ENCODE measurements around the gene RGS7. TPM values are rescaled to one million over a fixed set of nuclear protein-coding genes. Genes with fewer than 3 reads are reported as not detected.
"Not testable (repeated sequence)": the region's sequence is repeated elsewhere in the genome, so short reads cannot be mapped to it uniquely, and the experiment has no call there.

The RGS7 gene
- total RNA-seq, 2 experiments from 2014 or later: not detected

DNA sequence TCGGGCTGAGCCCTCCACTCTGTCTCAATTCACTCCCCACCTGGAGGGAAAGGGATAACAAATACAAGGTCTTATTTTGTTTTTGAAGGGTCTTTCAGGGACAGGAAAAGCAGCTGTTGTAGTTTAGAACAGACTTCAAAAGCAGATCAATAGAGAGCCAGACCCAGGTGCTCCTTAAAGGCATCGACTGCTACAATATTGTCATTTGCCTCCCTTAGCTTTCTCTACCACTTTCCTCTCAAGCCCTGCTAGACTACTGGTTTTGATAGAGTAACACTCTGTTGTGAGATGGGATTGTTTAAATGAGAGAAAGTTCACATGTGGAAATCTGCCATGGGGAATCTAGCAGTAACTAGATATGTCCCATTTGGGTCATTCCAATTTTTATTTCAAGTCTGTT, 24.0 kb downstream of the RGS7 start:
- CTCF ChIA-PET: no interaction called here
- POLR2A ChIA-PET: no interaction called here

DNA sequence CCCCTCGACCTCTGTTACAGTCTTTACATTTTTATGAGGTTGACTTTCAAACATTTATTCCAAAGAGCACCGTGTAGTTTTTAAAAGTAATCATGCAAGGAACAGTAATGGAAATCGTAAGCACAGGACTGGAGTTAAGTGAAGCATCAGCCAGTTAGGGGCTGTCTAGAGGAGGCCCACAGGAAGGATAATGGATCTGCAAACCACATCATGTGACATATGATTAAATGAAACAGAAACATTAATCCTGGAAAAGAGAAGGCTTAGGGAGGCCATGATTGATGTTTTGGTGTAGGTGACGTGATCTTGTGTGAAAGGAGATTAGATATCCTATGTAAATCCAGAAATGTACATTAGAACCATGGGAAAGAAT, 25.0 kb downstream of the RGS7 start:
- ChIA-PET CTCF (no interaction called here), POLR2A (no interaction called here)

DNA sequence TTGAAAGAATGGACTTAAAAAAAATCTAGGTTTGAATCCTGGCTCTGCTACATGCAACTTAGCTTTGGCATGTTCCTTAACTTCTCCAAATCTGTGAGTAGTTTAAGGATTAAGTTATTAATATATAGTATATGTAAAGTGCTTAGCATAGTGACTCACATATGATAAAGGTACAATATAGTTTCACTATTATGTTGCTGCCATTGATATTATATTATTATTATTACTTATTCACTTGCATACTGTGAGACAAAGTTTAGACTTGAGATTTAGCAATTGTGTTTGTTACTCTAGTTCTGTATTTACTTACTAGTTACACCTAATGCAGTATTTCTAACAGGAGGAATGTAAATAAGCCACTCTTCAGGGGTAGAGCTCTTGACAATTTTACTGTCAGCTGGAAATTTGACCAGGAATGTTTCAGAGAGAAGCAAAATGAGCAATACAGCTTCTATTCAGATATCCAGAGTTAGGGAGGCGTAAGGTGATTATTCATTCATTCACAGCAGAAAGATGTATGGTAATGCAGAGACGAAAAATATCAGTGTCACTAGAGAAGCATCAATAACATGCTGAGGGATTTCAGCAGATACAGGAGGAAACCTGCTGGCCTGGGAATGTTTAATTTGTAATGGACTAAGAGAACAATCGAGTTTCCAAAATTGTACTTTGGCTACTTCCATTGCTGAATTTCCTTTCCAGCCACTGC, 25.5 kb downstream of the RGS7 start:
- POLR2A ChIA-PET: no interaction called here
- CTCF ChIA-PET: no interaction called here

DNA sequence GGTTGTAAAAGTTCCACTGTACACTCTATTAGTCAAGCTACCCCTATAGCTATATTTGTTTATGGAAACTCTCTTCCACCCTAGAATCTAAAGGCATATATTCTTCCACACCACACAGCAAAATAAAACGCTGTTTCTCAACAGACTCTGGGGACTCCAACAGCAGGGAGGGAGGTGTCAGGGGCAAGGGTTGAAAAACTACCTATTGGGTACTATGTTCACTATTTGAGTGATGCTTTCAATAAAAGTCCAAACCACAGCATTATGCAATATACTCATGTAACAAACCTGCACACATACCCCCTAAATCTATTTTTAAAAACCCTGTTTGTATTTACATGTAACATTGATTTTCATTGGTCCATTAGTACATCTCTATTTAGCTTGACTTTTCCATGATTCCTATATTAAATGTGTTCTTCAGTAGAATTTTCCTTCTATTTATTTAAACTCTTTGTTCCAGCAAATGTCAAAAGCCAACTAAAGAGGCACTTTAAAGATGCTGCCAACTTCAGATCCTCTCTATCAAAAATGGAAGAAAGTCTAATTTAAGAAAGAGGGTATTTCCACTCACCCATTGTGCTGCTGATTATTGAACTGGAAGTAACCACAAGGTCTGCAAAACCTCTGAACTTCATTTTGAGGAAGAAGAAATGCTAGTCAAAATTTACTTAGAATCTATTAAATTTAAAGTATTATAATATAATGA, 26.2 kb downstream of the RGS7 start:
- ChIA-PET CTCF (no interaction called here), POLR2A (no interaction called here)

DNA sequence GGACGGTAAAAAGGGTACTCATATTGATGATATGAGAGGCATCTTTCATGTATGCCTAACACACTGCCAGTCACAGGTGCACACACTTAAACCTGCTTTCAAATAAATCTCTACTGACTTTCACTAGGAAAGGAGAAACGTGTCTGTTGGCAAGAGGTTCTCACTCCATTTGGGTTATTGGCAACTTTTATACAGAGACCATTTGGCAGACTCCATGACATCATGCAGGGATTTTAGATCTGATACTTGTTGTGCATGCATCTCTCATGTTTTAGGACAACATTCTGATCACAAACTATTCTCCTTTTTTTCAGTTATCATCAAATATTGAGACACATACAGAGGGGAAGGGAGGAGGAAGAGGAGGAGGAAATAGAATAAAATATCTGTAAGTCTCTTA, 31.5 kb downstream of the RGS7 start:
- CTCF ChIA-PET: no interaction called here

DNA sequence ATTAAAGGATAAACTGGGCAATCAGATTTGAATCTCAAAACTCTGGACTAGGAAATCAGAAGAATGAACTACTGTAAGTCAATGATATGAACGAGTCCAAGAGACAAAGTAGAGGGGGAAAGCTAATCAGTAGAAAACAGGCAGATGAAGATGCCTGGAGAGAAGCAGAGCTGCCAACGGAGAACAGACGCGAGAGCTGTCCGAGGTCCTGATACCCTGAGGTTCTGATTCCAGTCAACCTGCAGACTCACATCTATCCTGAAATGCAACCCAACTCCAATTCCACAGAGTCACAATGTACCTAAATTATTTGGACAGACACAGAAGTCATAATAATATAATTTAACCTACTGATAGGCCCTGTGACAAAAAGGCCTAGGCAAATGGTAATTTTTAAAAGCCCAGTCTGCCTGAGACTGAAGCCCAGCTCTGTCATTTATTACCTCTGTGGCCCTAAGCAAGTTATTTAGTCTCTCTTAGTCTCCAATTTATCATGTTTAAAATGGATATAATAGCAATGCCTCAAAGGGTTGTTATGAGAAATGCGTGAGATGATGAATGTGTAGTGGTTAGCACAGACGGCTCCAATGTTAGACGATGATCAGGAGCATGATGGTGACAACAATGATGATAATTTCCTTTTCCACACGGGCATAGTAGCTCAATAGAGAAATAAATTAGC, 33.4 kb downstream of the RGS7 start:
- POLR2A ChIA-PET: no interaction called here
- CTCF ChIA-PET: no interaction called here

More for the DNA sequence above, 31.5 kb downstream of the RGS7 start:
- POLR2A ChIA-PET: no interaction called here

DNA sequence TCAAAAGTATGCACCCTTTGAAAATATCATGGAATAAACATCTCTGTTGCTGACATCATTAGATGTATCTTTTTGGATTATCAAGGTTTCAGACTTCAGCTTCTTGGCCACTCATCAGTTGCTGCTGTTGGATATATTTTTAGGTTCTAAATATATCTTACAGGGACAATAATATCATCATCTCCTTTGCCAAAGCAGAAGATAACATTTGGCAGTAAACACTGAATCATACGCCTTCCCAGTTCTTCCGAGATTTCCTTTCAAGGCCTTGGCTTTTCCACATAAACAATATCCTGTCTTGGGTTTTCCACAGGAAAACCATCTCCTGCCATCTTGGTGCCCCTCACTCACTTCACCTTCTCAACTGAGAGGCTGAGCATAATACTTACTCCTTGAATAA, 39.3 kb downstream of the RGS7 start:
- ChIA-PET POLR2A (no interaction called here), CTCF (no interaction called here)

DNA sequence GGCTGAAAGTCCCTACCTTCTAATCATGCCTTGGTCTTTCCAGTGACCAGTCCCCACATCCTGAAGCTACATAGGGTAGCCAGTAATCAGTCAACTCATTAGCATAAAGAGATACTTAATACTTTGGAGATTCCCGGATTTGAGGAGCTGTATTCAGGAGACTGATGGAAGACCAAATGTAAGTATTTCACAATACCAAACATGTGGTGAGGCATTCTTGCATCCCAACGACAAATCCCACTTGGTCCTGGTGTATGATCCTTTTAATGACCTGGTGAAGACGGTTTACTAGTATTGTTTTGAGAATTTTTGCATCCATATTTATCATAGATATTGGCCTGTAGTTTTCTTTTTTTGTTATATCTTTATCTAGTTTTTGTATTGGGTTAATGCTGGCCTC, 40.6 kb downstream of the RGS7 start:
- POLR2A ChIA-PET: no interaction called here
- CTCF ChIA-PET: no interaction called here

DNA sequence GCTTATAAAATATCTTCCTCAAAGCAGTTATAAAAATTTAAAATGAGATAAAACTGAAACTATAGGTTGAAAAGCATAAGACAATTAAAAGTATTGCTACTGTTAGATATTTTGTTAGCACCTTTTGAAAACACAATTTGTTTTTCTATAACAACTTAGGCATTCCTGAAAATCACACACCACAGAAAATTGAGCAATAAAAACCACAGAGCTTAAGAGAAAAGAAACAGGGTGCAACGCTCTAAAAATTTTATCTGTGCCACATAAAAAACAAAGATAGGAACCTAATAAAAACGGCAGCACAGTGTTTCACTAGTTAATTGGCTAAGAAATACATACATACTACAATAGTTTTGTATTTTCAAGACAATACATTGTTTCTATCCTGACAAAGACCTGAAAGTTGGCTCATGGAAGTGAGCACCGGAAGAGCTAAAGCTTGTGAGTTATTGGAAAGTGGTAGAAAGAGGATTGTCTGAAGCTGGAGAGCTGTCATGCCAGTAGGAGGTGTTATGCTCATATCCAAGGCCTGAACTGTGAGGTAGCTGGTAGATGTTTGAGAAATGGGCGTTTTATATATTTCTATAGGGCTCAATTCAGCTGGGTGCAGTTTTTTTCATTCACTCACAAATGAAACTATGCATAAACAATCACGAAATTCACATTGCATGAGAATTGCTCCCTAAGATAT, 45.8 kb downstream of the RGS7 start:
- CTCF ChIA-PET: no interaction called here

DNA sequence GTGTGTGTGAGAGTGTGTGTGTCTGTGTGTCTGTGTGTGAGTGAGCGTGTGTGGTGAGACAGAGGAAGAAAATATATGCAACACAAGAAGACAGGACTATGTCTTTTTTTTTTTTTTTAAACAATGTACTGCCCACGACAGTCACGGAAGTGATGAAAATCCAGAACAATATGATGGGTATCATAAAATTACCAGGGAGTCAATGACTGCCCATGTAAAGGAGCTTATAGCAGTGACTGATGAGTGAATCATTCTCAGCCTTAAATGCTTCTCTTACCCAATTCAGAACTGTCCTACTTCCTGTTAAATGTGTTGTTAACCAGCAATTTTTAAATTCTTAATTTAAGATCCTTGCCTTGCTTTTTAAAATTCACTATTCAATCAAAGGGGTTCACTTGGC, 46.6 kb downstream of the RGS7 start:
- ChIA-PET POLR2A (no interaction called here), CTCF (no interaction called here)

More for the DNA sequence above, 45.8 kb downstream of the RGS7 start:
- POLR2A ChIA-PET: no interaction called here

DNA sequence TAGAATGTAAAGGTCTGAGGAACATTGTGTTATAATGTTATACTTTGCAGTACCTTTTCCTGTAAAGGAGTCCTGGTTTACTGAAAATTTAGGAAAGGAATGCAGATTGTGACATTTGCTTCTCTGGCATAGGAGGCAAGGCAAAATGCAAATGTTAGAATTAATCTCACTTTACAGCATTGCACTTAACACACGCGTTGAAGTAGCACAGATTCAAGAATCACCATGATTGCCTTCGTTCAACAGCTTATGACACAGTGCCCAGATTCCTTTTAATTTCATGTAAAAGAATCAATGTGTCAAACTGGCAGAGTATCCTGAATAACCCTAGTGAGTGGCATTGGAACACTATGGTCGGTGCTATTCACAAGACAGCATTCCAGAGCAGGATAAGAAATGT, 47.4 kb downstream of the RGS7 start:
- POLR2A ChIA-PET: no interaction called here
- CTCF ChIA-PET: no interaction called here

DNA sequence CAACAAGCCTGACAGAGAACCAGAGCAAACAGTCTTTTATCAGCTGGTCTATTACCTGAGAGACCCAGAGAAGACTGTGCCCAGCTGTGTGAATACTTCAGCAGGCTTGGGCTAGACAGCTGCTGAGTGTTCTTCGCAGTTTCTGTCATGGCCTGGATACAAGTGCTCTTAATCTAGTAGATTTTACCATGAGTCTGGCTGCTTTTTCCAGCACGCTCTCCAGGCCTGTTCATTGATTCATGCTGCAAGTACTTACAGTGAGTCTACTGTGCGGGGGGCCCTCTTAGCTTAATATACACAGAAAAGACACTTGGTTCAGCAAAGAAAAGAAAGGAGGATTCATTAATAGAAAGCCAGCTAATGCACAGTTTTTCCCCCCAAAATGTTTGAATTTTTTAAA, 48.5 kb downstream of the RGS7 start:
- ChIA-PET POLR2A (no interaction called here), CTCF (no interaction called here)

DNA sequence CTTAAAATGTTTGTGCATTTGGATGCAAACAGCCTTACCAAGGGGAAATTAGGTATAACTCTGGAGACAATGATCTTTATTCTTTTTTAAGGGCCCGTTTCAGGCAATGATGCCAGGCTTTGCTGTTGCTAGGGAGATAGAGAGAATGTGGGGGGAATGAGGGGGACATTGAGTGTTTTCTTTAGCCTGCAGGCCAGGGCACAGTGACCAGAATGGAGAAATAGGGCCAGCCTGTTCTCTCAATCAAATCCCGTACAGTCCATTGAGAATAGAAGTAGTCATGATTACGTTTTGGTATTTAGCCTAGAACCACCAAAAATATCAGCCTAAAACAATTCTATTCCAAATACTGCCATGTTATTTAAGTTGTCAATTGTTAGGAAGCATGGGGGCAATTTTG, 49.0 kb downstream of the RGS7 start:
- ChIA-PET POLR2A (no interaction called here), CTCF (no interaction called here)

DNA sequence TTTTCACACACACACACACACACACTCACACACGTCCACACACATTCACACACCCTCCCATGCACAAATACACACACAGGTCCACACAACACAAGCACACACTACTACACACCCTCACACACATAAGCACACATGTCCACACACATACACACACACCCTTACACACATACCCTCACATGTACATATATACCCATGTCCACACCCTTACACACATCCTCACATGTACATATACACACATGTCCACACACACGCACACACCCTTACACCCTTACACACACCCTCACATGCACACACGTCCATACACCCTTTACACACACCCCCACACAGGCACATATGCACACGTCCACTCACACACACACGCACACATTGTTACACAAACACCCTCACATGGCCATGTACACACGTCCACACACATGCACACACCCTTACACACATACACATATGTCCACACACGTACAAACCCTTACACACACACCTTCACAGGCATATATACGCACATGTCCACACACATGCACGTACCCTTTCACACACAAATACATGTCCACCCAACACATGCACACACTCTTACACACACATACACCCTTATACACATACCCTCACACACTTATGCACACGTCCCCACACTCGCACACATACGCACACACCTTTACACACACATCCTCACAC, 50.7 kb downstream of the RGS7 start:
- CTCF ChIA-PET: no interaction called here
- POLR2A ChIA-PET: no interaction called here

DNA sequence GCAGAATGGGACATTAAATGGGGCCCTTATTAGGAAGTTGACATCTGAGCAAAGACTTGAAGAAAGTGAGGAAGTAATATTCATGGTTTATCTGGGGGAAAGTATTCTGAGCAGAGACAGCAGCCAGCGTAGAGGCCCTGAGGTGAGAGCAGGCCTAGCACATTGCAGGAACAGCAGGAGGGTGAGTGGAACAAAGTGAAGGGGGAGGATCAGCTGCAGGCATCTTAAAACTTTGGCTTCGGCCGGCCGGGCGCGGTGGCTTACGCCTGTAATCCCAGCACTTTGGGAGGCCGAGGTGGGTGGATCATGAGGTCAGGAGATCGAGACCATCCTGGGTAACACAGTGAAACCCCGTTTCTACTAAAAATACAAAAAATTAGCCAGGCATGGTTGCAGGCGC, 55.0 kb downstream of the RGS7 start:
- POLR2A ChIA-PET, CTCF ChIA-PET: not testable (repeated sequence)

DNA sequence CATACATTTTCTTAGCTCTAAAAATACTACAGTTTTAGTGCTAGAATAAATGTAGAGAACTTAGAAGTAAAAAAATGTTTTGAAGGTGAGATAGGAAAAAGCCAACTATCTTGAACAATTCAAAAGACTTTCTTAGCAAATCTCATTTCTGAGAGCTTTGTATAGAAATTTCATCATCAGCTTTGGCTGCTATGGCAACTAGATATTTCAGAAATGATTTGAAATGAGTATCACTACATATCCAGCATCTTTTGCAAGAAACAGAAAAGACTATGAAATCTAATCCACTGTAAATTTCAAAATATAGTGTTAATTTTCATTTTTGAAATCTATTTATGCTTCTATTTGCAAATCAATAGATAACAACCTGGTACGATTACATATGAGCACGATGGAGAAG, 57.7 kb downstream of the RGS7 start:
- ChIA-PET POLR2A (no interaction called here), CTCF (no interaction called here)

DNA sequence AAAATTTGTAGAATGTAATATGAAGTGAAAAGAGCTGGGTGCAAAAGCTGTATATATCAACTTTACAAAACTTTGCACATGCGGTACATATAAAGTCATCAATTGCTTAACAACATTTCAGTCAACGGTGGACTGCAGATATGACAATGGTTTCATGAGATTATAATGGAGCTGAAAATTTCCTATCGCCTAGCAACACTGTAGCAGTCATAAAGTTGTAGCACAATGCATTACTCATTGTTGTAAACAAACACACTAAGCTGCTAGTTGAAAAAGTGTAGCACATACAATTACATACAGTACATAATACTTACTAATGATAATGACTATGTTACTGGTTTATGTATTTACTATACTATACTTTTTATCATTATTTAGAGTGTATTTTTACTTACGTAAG, 64.0 kb downstream of the RGS7 start:
- CTCF ChIA-PET: no interaction called here
- POLR2A ChIA-PET: no interaction called here

DNA sequence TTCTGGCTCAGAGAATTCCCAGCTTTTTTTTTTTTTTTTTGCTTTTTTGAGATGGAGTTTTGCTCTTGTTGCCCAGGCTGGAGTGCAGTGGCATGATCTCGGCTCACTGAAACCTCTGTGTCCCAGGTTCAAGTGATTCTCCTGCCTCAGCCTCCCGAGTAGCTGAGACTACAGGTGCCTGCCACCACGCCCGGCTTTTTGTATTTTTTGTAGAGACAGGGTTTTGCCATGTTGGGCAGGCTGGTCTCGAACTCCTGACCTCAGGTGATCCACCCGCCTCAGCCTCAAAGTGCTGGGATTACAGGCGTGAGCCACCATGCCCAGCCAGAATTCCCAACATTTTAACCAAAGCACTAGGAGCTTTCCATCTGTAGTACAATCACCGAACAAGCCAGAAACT, 65.5 kb downstream of the RGS7 start:
- POLR2A ChIA-PET, CTCF ChIA-PET: not testable (repeated sequence)

DNA sequence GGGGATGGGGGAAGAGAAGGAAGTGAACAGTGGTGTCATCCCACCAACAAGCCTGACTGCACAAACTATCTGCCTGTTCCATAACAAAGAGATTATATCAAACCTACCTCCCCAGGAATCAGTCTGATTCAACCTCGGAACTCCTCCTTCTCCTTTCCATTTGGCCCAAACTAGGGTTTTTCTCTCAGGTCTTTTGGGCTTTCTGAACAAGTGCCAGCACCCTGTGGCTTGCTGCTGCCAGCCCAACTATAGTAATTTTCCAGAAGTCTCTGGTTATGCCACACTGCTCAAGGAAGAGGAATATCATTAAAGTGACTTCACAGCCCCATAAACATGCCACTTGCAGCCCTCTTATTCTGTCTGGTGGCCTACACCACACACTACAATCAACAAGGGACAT, 70.5 kb downstream of the RGS7 start:
- ChIA-PET POLR2A (no interaction called here), CTCF (no interaction called here)

DNA sequence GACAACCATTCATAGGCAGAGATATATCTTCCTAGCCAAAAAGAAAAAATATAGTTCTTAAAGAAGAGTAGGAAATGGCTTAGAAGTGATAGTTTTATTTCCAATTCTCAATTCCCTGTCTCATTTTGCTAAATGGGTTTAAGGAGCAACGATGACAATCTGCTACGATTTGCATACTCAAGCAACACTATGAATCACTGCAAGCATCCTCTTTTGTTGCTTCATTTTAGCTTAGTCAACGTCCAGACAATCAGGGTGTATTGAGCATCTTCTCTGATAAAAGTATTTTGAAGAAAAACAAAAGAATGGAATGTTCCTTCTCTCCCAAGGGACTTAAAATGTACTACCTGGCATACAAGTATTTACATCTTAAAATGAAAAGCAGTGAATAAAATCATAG, 80.6 kb downstream of the RGS7 start:
- ChIA-PET POLR2A (no interaction called here), CTCF (no interaction called here)

DNA sequence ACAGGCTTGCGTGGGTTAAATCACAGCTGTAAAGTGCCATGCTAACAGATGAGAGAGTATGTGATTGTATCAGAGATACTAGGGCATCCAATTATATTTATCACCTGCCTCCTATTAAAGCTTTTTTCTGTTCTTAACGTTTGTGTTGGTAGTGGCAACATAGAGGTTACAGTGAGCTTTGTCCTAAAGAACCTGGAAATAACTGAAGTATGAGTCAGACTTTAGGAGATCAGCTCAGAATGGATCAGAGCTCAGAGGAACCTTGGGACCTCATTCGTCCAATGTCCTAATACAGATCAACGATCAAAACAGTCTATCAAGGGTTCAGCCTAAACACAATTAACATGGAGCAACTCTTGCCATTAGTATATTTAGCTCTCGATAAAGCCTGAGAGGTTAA, 81.0 kb downstream of the RGS7 start:
- CTCF ChIA-PET: no interaction called here
- POLR2A ChIA-PET: no interaction called here
